A549 (cell line): ENCODE measurements around the gene LLGL2. TPM values are rescaled to one million over a fixed set of nuclear protein-coding genes. Genes with fewer than 3 reads are reported as not detected.

ENCODE experiments used
- ATAC-seq, 2 experiments: fragments of 200-7000 bp in 1 of 2; fragments of >200 bp in 1 of 2; cut with Nextera tagmentation in 1 of 2; cut with Tn5 transposase in 1 of 2; 3 replicates each; pipeline versions ENCODE4 v1.8.0 to v1.9.1; 2018 to 2020; ENCODE audit warnings: mild to moderate bottlenecking in 1 of 2, moderate library complexity in 1 of 2
- CTCF ChIA-PET: fragments of 300-600 bp; sonication (Branson Sonifier 250); formaldehyde crosslinking; extraction: SDS; loops from one replicate; lab custom pipeline; 2021; ENCODE audit warnings: antibody characterized with exemption, inconsistent platforms; lab: Yijun Ruan, JAX
- POLR2A ChIA-PET: fragments of 350-600 bp; formaldehyde crosslinking; extraction: SDS; loops from one replicate; lab custom pipeline; 2021; ENCODE audit warnings: antibody characterized with exemption, inconsistent platforms; lab: Yijun Ruan, JAX
- DNase-seq, 2 experiments: peaks; one replicate each; pipeline versions ENCODE4 v3.0.0 to v3.0.0-alpha.2; 2011 to 2016; ENCODE audit warnings: low read depth in 1 of 2, low spot score in 1 of 2
- FAIRE-seq: peaks from 2 replicates; lab custom pipeline; 2011; peaks lifted over from hg19 to GRCh38; lab: Jason Lieb, UNC
- H3K27ac ChIP-seq, 2 experiments: fragments of >200 bp; sonication (Bioruptor Twin); formaldehyde crosslinking; 3 replicates each; pipeline ENCODE4 v1.5.1; 2016 to 2017
- H3K4me1 ChIP-seq: fragments of >200 bp; sonication (Bioruptor Twin); formaldehyde crosslinking; 3 replicates; pipeline ENCODE4 v1.6.1; 2016
- H3K4me2 ChIP-seq: fragments of >200 bp; sonication (Bioruptor Twin); formaldehyde crosslinking; 3 replicates; pipeline ENCODE4 v1.6.1; 2016
- H3K4me3 ChIP-seq: fragments of >200 bp; sonication (Bioruptor Twin); formaldehyde crosslinking; 3 replicates; pipeline ENCODE4 v1.5.1; 2016
- H3K9me3 ChIP-seq: fragments of >200 bp; sonication (Bioruptor Twin); formaldehyde crosslinking; 3 replicates; pipeline ENCODE4 v1.6.1; 2016
- BCL3 ChIP-seq: fragments of >200 bp; sonication (Bioruptor Twin); formaldehyde crosslinking; IDR thresholded peaks from 3 replicates; pipeline ENCODE4 v1.6.1; 2016
- CHD2 ChIP-seq: fragments of 150-350 bp; IDR thresholded peaks from 2 replicates; pipeline ENCODE4 v1.6.1; 2014; ENCODE audit warnings: low read length; ENCODE audit not compliant: partially characterized antibody
- CTCF ChIP-seq: fragments of >200 bp; sonication (Bioruptor Twin); formaldehyde crosslinking; IDR thresholded peaks from 3 replicates; pipeline ENCODE4 v1.5.1; 2016
- E2F6 ChIP-seq: IDR thresholded peaks from 2 replicates; pipeline ENCODE4 v1.6.1; 2012; ENCODE audit warnings: low read depth, borderline replicate concordance
- EHF ChIP-seq: fragments of 250-450 bp; sonication (Bioruptor Pico); IDR thresholded peaks from 2 replicates; pipeline ENCODE4 v1.5.0; 2020; ENCODE audit warnings: mild to moderate bottlenecking
- FOXS1 ChIP-seq: fragments of 250-450 bp; sonication (Bioruptor Pico); IDR thresholded peaks from 2 replicates; pipeline ENCODE4 v1.5.0; 2020; ENCODE audit warnings: mild to moderate bottlenecking, moderate library complexity
- HDAC2 ChIP-seq: fragments of 200-600 bp; sonication (generic); IDR thresholded peaks from 2 replicates; pipeline ENCODE4 v1.6.1; 2016
- HEYL ChIP-seq: fragments of 250-450 bp; sonication (Bioruptor Pico); IDR thresholded peaks from 2 replicates; pipeline ENCODE4 v1.8.0; 2021; ENCODE audit warnings: mild to moderate bottlenecking, moderate library complexity
- MYC ChIP-seq: IDR thresholded peaks from 2 replicates; pipeline ENCODE4 v1.6.1; 2012; ENCODE audit warnings: mild to moderate bottlenecking, inconsistent platforms, low read length, improper control_type of control experiment, borderline replicate concordance
- NR3C1 ChIP-seq: fragments of >200 bp; sonication (Bioruptor Twin); formaldehyde crosslinking; IDR thresholded peaks from 3 replicates; pipeline ENCODE4 v1.6.1; 2017
- PHF8 ChIP-seq: fragments of 200-600 bp; sonication (generic); IDR thresholded peaks from 2 replicates; pipeline ENCODE4 v1.6.1; 2016; ENCODE audit warnings: low read depth, mild to moderate bottlenecking, antibody characterized with exemption, moderate library complexity, borderline replicate concordance
- POLR2A ChIP-seq: IDR thresholded peaks from 2 replicates; pipeline ENCODE4 v1.6.1; 2012; ENCODE audit warnings: mild to moderate bottlenecking, low read length
- RAD21 ChIP-seq, 2 experiments: fragments of >200 bp in 1 of 2; sonication (Bioruptor Twin) in 1 of 2; formaldehyde crosslinking in 1 of 2; IDR thresholded peaks in 1 of 2; conservative IDR thresholded peaks in 1 of 2; 2 replicates in 1 of 2; 3 replicates in 1 of 2; pipeline ENCODE4 v1.6.1; 2012 to 2018; ENCODE audit warnings: inconsistent platforms in 1 of 2
- RCOR1 ChIP-seq: fragments of 150-350 bp; IDR thresholded peaks from 2 replicates; pipeline ENCODE4 v1.6.1; 2014; ENCODE audit warnings: antibody characterized with exemption, low read length, low read depth
- RNF2 ChIP-seq: fragments of 200-600 bp; sonication (generic); IDR thresholded peaks from 2 replicates; pipeline ENCODE4 v1.6.1; 2016; ENCODE audit warnings: low read depth, mild to moderate bottlenecking, antibody characterized with exemption, moderate library complexity, borderline replicate concordance
- TP53 ChIP-seq: fragments of 250-450 bp; sonication (Bioruptor Pico); IDR thresholded peaks from 2 replicates; pipeline ENCODE4 v1.5.0; 2021; ENCODE audit warnings: mild to moderate bottlenecking, moderate library complexity
- ZSCAN20 ChIP-seq: fragments of 250-450 bp; sonication (Bioruptor Pico); IDR thresholded peaks from 2 replicates; pipeline ENCODE4 v1.8.0; 2022; ENCODE audit warnings: mild to moderate bottlenecking, moderate library complexity
- WGBS: methylation state at CpG from one replicate; pipeline ENCODE4 v1.1.6; 2017; ENCODE audit errors: missing lambda C conversion rate; 5-methylcytosine and 5-hydroxymethylcytosine counted together
- polyA plus RNA-seq, 4 experiments: library from polyadenylated mRNA; depleted of rRNA in 3 of 4; stranded (reverse); fragments of >200 nt; fragmentation: RNase III in 1 of 4; extraction: RNeasy Plus Mini Kit Qiagen cat#74134 plus additional on column Dnase treatment in 1 of 4; gene quantifications; 2 replicates in 3 of 4; 3 replicates in 1 of 4; pipeline ENCODE4 v1.2.3, GENCODE V29; 2011 to 2017
- TF ChIP-seq, protein P1 (sequence below): fragments of 250-450 bp; sonication (Bioruptor Pico); IDR thresholded peaks from 2 replicates; pipeline ENCODE4 v1.5.0; 2021; ENCODE audit warnings: mild to moderate bottlenecking, moderate library complexity, borderline replicate concordance
- TF ChIP-seq, protein P2 (sequence below): fragments of 200-600 bp; sonication (generic); IDR thresholded peaks from 2 replicates; pipeline ENCODE4 v1.6.1; 2016; ENCODE audit warnings: antibody characterized with exemption, mild to moderate bottlenecking, moderate library complexity

LLGL2 gene
- polyA plus RNA-seq, 2 of the 4 experiments (the other 2 are of a cell fraction): 18.9 to 35.0 TPM

DNA sequence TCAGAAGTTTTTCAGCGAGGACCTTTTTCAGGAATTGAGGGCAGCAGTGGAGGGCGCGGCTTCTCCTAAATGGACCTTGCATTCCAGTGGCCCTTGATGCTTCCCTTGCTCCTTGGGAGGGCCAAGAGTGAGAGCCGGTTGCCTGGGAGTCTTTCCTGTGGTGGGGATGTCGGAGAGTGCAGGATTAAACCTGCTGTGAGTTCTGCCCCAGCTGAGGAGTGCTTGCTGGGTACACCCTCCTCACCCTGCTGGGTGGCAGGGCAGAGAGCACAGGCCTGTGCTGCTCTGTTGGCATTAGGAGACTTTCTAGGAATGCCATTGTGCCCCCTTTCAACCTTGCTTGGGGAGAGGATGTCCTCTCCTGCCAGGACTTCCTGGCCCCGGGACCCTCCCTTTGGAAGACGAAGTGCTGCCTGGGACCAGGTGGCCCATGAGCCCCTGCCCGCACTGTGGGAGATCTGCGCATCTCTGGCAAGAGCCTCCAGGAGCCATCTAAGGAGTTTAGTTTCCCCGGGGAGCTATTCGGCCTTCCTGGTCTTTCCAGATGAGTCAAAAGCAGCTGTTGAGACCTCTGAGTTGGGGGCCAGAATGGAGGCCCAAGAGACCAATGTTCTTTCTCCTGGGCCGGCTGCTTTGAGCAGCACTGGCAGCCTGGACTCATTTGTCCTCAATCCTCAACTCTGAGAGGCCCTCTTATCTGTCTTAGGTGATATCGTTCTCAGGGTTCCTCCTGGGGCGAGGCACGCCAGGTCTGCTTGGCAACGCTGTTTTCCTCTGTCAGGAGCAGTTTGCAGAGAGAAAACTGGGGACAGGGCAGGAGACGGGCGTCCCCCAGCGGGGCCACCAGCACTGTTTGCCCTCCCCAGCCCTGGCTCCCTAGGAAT, 5.6 kb downstream of the LLGL2 start:
- CTCF ChIA-PET: interaction anchor here (0.6 to 1.1 kb wide), 3 partner anchors 15 to 119 kb away, joined by 3 read pairs; partner anchors contain the start of gene TSEN54

More for the DNA sequence above, 5.6 kb downstream of the LLGL2 start:
- no peak for TF ChIP-seq RAD21 (conservative IDR thresholded peaks at IDR 0.05 in 1 of 2, IDR thresholded peaks at IDR 0.05 in 1 of 2)
- no peak for TF ChIP-seq CTCF
- TF ChIP-seq, protein P1, sequence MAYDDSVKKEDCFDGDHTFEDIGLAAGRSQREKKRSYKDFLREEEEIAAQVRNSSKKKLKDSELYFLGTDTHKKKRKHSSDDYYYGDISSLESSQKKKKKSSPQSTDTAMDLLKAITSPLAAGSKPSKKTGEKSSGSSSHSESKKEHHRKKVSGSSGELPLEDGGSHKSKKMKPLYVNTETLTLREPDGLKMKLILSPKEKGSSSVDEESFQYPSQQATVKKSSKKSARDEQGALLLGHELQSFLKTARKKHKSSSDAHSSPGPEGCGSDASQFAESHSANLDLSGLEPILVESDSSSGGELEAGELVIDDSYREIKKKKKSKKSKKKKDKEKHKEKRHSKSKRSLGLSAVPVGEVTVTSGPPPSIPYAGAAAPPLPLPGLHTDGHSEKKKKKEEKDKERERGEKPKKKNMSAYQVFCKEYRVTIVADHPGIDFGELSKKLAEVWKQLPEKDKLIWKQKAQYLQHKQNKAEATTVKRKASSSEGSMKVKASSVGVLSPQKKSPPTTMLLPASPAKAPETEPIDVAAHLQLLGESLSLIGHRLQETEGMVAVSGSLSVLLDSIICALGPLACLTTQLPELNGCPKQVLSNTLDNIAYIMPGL: no peak
- TF ChIP-seq ZSCAN20 (CRISPR knock-in tag): no peak
- TF ChIP-seq HDAC2: no peak
- no peak for TF ChIP-seq E2F6
- no peak for TF ChIP-seq BCL3
- no peak for TF ChIP-seq RNF2
- TF ChIP-seq CHD2: no peak
- TF ChIP-seq HEYL (CRISPR knock-in tag): no peak
- TF ChIP-seq NR3C1: no peak
- no peak for TF ChIP-seq FOXS1
- no peak for TF ChIP-seq POLR2A
- TF ChIP-seq, protein P2, sequence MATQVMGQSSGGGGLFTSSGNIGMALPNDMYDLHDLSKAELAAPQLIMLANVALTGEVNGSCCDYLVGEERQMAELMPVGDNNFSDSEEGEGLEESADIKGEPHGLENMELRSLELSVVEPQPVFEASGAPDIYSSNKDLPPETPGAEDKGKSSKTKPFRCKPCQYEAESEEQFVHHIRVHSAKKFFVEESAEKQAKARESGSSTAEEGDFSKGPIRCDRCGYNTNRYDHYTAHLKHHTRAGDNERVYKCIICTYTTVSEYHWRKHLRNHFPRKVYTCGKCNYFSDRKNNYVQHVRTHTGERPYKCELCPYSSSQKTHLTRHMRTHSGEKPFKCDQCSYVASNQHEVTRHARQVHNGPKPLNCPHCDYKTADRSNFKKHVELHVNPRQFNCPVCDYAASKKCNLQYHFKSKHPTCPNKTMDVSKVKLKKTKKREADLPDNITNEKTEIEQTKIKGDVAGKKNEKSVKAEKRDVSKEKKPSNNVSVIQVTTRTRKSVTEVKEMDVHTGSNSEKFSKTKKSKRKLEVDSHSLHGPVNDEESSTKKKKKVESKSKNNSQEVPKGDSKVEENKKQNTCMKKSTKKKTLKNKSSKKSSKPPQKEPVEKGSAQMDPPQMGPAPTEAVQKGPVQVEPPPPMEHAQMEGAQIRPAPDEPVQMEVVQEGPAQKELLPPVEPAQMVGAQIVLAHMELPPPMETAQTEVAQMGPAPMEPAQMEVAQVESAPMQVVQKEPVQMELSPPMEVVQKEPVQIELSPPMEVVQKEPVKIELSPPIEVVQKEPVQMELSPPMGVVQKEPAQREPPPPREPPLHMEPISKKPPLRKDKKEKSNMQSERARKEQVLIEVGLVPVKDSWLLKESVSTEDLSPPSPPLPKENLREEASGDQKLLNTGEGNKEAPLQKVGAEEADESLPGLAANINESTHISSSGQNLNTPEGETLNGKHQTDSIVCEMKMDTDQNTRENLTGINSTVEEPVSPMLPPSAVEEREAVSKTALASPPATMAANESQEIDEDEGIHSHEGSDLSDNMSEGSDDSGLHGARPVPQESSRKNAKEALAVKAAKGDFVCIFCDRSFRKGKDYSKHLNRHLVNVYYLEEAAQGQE: no peak
- no peak for TF ChIP-seq EHF (CRISPR knock-in tag)
- no peak for TF ChIP-seq TP53
- TF ChIP-seq RCOR1: no peak
- TF ChIP-seq MYC: no peak
- no peak for TF ChIP-seq PHF8
- Histone ChIP-seq H3K4me2 (peak overlapping the region; percentile 40; the same call in 1 of the 3 replicates), H3K4me3 (no peak overlapping the region), H3K4me1 (peaks cover 31% of the 10 kb centered on the region), H3K9me3 (no peaks in the 10 kb centered on the region), H3K27ac (peak overlapping the region in 1 of 2 experiments; percentile 75; a peak in 3 of 6 replicates)
- no peak for DNase-seq
- FAIRE-seq: no peak
- POLR2A ChIA-PET: no interaction called here
- ATAC-seq: peak; percentile 35 to 43; a peak in 5 of 6 replicates
- WGBS: 84% methylated on average over 19 of the region's 19 CpGs
